GM19468 (cell line): ENCODE measurements around the gene OR2A2.

Experiments
- ATAC-seq: cut with Tn5 transposase; IDR thresholded peaks from one replicate; pipeline ENCODE4 v1.9.1; 2021; ENCODE audit warnings: mild to moderate bottlenecking, moderate library complexity, moderate number of reproducible peaks; ENCODE audit not compliant: unreplicated experiment; ENCODE audit errors: extremely low read depth

The OR2A2 gene

DNA sequence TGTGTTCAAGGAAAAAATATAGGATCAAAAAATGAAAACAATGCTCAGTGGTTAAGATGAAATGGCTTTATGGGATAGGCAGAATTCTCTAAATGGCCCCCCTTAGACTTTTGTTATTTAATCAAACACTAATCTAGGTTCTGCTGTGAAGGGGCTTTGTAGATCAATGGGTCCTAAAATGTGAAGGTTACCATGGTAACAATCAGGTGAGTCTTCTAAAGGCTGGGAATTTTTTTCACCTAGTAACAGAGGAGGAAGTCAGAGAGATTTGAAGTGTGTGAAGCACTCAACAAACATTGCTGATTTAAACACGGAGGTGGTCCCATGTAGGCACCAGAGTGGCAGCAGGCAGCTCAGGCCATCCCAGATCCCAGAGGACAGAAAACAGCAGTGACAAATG is 24.7 kb downstream of the OR2A2 start:
- no peak for ATAC-seq

DNA sequence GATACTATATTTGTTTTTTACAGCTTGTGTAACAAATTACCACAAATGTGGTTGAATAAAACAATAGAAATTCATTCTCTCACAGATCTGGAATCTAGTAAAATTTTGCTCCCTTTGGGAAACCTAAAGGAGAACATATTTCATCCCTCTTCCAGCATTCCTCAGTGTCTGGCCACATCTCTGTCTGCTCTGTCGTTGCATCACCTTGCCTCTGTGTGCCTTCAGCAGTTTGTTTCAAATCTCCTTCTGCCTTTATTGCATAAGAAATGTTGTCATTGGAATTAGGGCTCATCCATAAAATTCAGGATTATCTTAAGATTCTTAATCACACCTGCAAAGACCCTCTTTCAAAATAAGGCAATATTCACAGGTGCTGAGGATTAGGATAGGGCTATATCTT is 28.1 kb downstream of the OR2A2 start:
- ATAC-seq: no peak

DNA sequence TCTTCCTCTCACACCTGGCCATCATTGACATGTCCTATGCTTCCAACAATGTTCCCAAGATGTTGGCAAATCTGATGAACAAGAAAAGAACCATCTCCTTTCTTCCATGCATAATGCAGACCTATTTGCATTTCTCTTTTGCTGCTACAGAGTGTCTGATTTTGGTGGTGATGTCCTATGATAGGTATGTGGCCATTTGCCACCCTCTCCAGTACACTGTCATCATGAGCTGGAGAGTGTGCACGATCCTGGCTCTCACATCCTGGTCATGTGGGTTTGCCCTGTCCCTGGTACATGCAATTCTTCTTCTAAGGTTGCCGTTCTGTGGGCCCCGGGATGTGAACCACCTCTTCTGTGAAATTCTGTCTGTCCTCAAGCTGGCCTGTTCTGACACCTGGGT is 32.8 kb downstream of the OR2A2 start:
- ATAC-seq: no peak

GRCh38 chr7:144144426-144144825 is 35.0 kb downstream of the OR2A2 start:
- ATAC-seq: no peak

DNA sequence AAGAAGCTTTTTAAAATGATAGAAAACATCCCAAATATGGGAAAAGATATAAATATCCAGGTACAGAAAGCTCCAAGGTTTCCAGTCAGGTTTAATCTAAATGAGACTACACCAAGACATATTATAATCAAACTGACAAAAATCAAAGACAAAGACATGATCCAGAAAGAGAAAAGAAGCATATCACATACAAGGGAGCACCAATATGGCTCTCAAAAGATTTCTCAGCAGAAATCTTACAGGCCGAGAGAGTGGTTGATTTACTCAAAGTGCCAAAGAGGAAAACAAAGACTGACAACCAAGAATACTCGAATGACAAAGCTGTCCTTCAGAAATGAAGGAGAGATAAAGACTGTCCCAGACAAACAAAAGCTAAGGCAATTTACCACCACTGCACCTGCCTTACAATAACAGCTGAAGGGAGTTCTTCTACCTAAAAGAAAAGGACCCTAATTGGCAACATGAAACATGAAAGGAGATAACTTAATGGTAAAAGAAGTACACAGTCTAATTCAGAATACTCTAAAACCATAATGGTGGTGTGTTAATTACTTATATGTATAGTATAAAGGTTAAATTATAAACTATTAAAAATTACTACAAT is 38.9 kb downstream of the OR2A2 start:
- ATAC-seq: no peak

DNA sequence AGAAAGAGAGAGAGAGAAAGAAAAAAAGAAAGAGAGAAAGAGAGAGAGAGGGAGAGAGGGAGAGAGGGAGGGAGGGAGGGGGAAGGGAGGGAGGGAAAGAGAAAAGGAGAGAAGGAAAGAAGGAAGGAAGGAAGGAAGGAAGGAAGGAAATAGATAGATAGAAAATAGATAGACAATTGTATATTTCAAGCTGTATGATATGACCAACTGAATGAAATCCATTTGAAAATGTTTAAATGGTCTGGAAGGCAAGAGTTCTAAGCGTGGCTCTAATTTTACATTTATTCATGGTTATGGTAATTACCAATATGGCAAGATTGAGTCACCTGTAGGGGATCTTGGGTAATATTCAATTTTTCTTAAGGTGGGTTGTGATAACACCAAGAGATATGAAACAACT is 49.5 kb downstream of the OR2A2 start:
- ATAC-seq: no peak
